Stromal cell of bone marrow (primary cell): ENCODE results near the gene SLC9A4.
"Not testable (repeated sequence)": the region's sequence is repeated elsewhere in the genome, so short reads cannot be mapped to it uniquely, and the experiment has no call there.

ENCODE experiments used
- DNase-seq: peaks from one replicate; pipeline ENCODE4 v3.0.0-alpha.2; 2012; ENCODE audit warnings: low read depth

SLC9A4 gene

DNA sequence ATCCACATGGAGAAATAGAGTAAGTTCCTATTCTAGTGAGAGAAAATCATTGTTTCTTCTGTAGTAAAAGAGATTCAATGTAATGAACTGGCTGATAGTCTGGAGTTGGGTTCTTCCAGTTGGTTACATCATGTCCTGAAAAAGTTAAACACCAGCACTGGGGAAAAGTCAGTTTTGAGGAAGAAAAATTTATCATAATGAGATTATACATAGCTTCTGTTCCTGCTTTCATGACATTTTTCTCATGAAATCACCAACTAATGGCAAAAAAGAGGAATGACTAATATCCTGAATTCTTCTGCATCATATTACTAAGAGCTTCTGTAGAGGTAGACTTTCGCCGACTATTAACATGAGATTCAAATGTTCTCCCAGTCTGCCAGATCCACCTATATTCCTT, 77.1 kb downstream of the SLC9A4 start:
- DNase-seq = no peak

GRCh38 chr2:102551329-102552096, 78.5 kb downstream of the SLC9A4 start:
- DNase-seq = no peak

GRCh38 chr2:102553601-102554000, 80.6 kb downstream of the SLC9A4 start:
- no peak for DNase-seq

DNA sequence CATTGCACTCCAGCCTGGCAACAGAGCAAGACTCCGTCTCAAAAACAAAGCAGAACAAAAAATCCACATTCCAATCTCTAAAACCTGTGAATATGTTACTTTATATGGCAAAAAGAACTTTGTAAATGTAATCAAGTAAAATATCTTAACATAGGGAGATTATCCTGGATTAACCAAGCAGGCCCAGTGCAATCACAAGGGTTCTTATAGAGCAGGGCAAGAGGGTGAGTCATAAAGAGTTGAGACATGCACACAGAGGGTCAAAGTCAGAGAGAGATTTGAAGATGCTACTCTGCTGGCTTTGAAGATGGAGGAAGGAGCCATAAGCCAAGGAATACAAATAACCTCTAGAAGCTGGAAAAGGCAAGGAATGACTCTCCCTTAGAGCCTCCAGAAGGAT, 85.4 kb downstream of the SLC9A4 start:
- DNase-seq = no peak

DNA sequence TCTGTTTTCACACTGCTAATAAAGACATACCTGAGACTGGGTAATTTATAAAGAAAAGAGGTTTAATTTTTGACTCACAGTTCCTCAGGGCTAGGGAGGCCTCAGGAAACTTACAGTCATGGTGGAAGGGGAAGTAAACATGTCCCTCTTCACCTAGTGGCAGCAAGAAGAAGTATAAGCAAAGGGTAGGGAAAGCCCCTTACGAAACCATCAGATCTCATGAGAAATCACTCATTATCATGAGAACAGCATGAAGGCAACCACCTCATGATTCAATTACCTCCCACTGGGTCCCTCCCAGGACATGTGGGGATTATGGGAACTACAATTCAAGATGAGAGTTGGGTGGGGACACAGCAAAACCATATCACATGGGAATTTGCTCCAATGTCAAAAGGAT, 89.5 kb downstream of the SLC9A4 start:
- not testable (repeated sequence) for DNase-seq

- DNase-seq = no peak
Measured at GRCh38 chr2:102575888-102576287, 102.9 kb downstream of the SLC9A4 start.

DNA sequence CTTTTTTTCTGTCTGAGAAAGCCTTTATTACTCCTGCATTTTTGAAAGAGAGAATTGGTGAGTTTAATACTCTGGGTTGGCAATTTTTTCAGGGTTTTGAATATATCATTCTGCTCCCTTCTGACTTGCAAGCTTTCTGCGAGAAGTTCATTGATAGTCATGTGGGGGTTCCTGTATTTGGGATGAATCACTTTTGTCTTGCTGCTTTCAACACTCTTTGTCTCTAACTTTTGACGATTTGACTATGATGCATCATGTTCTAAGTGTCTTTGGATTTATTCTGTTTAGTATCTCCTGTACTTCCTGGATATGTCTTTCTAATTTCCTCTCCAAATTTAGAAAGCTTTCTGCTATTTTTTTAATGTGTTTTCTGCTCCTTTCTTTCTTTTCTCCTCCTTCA, 105.3 kb downstream of the SLC9A4 start:
- no peak for DNase-seq

DNA sequence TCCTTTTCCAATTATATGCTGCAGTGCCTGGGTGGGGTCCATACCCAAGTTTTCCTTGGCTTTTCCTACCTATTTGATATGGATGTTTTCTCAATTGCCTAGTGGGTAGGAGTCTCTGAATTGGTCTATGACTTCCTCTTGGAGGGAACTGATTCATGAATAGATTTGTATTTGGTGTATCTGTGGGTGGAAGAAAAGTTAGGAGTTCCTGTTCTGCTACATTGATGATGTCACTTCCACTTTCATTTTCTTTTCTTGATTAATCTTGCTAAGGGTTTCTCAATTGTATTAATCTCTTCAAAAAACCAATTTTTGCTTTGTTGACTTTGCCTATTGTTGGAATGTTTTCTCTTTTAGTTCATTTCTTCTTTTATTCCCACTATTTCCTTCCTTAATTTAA, 108.9 kb downstream of the SLC9A4 start:
- no peak for DNase-seq

DNA sequence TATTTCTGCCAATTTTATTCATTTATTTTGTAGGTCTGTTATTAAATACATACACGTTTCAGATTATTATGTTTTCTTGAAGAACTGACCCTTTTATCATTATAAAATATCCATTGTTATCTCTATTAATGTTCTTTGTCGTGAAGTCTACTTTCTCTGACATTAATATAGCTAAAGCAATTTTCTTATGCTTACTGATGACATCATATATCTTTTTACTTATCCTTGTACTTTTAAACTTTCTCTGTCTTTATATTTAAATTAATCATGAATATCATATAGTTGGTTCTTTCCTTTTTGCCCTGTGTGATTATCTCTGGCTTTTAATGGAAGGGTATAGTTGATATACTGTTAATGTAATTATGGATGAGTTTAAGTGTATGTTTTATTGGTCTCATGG, 109.8 kb downstream of the SLC9A4 start:
- DNase-seq = no peak
